ENCODE results near the gene ETNK2.

The ETNK2 gene, protein sequence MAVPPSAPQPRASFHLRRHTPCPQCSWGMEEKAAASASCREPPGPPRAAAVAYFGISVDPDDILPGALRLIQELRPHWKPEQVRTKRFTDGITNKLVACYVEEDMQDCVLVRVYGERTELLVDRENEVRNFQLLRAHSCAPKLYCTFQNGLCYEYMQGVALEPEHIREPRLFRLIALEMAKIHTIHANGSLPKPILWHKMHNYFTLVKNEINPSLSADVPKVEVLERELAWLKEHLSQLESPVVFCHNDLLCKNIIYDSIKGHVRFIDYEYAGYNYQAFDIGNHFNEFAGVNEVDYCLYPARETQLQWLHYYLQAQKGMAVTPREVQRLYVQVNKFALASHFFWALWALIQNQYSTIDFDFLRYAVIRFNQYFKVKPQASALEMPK

DNA sequence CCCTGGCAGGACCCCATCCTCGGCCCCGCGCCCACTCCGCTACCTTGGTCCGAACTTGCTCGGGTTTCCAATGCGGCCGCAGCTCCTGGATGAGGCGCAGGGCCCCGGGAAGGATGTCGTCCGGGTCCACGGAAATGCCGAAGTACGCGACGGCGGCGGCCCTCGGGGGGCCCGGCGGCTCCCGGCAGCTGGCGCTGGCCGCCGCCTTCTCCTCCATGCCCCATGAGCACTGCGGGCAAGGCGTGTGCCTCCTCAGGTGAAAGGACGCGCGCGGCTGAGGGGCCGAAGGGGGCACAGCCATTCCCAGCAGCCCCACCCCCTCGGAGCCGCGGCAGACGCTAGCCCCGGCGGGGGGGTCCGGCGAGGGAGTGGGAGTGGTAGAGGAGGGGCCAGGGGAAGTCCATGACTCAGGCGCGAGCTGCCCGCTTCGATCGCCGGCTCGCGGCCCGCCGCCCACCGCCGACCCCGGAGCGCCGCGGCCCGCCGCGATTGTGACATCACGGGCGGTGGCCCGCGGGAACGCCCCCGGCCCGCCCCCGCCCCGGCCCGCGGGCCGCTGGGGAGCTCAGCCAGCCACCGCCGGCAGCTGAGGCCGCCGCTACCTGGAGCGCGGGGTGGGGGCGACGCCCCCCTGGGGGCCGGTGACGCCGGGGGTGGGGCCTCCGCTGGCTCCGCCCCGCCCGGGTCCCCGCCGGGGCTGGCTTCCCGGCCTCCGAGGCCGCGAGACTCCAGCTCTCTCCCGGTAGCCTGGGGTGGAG lies at the start of gene ETNK2:
ETNK2 (minus strand) TSS at position 493 of the 758 bp plus-strand sequence; CDS start at position 301, 192 bp downstream.
- H3K27ac Mint-ChIP-seq, result peak within 1 kb of the TSS; percentile 16

DNA sequence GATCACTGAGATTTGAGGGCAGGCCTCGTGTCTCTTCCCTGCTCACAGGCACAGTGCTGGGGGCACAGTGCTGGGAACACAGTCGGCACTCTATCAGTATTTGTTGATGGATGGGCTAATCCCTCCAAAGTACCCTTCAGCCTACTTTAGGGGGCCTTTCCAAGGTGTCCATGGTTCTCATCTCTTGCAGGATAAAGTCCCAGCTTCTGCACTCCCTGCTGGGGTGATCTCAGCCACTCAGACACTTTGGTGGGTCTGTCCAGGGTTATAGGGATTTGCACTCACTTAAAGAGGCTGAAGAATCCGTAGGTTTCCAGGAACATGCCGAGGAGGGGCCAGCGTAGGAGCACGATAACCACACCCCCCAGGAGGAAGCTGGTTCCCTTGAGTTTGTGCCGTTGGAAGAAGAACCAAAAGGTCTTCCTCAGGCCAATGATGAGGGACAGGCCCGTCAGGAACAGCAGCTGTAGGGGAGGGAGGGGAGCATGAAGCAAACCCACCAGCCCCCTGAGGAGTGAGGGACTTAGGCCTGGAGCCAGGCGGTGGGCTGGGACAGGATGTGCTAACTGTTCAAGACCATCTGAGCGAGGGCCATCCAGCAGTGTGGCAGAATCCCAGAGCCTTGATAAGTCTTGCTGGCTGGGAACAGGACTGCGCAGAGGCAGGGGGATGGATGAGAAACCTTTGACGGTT lies 49.6 kb upstream of the ETNK2 start:
- no peaks in the 10 kb centered on the region for H3K36me3 Mint-ChIP-seq
- H3K4me1 Mint-ChIP-seq (ENCODE audit: low read depth), result peaks cover 10% of the 10 kb centered on the region
- no peak overlapping the region for H3K4me3 Mint-ChIP-seq
- no peaks in the 10 kb centered on the region for H3K9me3 Mint-ChIP-seq (ENCODE audit: low read depth)
- peaks cover 5% of the 10 kb centered on the region for H3K27me3 Mint-ChIP-seq
- H3K27ac Mint-ChIP-seq, result no peak overlapping the region

More for the DNA sequence above, at the start of gene ETNK2:
- Mint-ChIP-seq H3K9me3 (ENCODE audit: low read depth) (no peaks in the 10 kb centered on the region), H3K4me3 (peak within 1 kb of the TSS; percentile 78), H3K36me3 (no peaks in the 10 kb centered on the region), H3K27me3 (no peaks in the 10 kb centered on the region), H3K4me1 (ENCODE audit: low read depth) (peaks cover 4% of the 10 kb centered on the region)

DNA sequence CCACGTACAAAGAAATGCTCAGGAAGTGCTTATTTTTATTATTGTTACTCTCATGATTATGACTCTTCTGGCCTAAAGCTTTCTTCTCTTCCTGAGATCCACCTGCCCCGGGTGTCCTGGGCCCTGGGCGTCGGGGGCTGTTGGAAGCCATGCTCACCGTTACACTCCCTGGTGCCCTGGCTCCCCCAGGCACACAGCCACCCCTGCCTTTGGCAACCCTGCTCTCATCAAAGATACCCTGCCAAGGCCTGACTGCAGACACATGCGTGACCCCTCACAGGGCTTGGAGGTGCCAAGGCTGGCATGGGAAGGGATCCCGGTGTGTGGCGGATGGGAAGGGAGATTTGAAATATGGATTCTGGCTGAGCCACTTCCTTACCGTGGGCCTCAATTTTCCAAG lies 47.7 kb upstream of the ETNK2 start:
- Mint-ChIP-seq H3K4me3 (no peak overlapping the region), H3K36me3 (no peaks in the 10 kb centered on the region), H3K4me1 (ENCODE audit: low read depth) (peaks cover 6% of the 10 kb centered on the region)

DNA sequence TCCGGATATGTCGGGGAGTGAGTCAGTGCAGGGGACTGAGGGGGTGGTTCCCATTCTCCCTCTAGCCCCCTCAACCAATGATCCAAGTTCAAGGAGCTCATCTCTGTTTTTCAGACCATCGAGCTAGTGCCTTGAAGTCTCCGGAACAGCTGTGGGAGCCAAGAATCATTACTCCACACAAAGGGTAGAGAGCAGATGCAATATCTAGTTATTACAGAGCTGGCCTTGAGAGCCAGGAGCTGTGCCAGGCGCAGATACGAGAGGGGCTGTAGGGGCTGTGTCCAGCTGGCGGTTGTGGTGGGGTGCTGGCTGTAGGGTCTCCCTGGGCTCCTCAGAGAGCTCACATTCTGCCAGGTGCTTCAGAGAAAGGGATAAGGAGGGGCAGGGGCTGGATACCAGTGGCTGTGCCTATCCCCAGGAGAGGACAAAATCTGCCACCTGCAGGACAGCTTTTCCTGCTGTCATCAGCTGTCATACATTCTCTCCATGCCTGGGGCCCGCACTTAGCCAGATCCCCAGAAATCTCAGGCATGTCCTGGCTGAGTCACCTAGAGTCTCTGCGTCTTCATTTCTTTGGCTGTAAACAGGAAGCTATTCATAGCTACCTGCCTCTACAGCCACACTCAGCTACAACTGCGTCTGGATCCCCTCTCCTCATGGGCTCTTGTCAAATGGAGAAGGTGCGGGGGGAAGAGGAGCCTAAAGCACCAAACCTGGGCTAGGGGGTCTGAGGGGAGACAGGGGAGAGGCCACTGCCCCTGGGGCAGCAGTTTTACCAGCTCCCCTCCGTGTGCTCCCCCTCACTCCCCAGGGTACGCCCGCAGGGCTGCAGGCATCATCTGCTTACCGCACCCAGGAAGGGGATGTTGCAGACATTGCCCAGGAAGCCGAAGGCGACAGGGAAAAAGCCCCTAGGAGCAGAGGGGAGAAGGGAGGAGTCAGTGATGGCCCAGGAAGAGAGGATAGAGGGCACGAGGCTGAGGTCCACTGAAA lies 46.8 kb upstream of the ETNK2 start:
- H3K9me3 Mint-ChIP-seq (ENCODE audit: low read depth), result no peaks in the 10 kb centered on the region
- H3K27me3 Mint-ChIP-seq, result no peaks in the 10 kb centered on the region
- H3K4me3 Mint-ChIP-seq, result no peak overlapping the region
- no peak overlapping the region for H3K27ac Mint-ChIP-seq
- no peaks in the 10 kb centered on the region for H3K36me3 Mint-ChIP-seq
- H3K4me1 Mint-ChIP-seq (ENCODE audit: low read depth), result peaks cover 12% of the 10 kb centered on the region

More for the DNA sequence above, 47.7 kb upstream of the ETNK2 start:
- Mint-ChIP-seq H3K27me3 (peaks cover 3% of the 10 kb centered on the region), H3K9me3 (ENCODE audit: low read depth) (no peaks in the 10 kb centered on the region), H3K27ac (no peak overlapping the region)

DNA sequence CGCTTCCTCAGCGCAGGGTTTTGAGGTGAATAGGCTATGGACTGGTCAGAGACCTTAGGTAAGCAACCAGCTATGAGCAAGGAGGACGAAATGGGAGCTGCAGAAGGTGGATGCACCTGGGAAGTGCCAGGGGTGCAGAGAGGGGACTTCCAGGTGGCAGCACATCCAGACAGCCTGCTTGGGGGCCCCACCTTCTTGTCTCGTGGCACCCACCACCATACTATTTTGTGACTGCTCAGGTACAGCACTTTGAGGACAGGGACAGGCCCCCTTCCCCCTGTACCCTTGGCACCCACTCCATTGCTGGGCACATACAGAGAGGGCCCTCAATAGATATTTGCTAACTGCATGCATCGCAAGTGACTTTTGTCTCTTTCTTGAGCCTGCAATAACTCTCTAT lies 45.2 kb upstream of the ETNK2 start:
- Mint-ChIP-seq H3K9me3 (ENCODE audit: low read depth) (no peaks in the 10 kb centered on the region), H3K36me3 (no peaks in the 10 kb centered on the region), H3K4me1 (ENCODE audit: low read depth) (peaks cover 12% of the 10 kb centered on the region), H3K27me3 (peaks cover 3% of the 10 kb centered on the region), H3K4me3 (no peak overlapping the region), H3K27ac (no peak overlapping the region)

DNA sequence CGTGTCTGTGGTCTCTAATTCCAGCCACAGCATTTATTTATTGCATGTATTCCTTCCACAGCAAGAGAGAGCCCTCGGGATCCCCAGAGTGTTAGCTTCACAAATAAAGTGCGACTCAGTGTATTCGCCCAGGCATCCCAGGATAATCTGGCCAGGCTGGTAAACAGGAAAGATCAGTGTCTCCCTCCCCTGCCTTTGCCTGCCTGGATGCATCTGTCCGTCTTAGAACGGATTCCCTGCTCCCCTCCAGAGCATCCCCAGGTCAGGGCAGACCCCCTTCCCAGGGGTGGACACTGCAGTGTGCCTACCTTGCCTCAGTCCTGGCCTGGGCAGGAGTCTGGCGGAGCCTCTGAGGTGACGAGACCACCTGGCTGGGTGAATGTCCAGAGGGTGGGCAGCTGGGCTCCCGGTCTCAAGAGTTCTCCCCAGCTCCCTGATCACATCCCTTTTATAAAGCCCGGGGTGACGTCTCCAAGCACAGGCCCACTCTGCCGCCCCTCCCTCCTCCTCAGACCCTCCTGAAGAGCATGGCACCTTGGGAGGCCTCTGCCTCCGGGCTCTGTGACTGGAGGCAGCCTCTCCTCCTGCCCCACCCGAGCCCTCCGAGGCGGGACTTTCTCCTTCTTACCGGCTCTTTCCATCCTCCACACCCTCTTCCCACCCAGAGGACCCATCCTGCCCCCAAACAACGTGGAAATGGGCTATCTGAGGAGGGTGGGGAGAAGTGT lies 44.4 kb upstream of the ETNK2 start, which contains the start of gene KISS1:
KISS1 (minus strand) TSS at position 424 of the 728 bp plus-strand sequence. CDS start 3,615 bp downstream, outside the sequence.
- Mint-ChIP-seq H3K36me3 (no peaks in the 10 kb centered on the region), H3K4me3 (no peak within 1 kb of the TSS), H3K27me3 (peaks cover 5% of the 10 kb centered on the region), H3K4me1 (ENCODE audit: low read depth) (peaks cover 12% of the 10 kb centered on the region), H3K9me3 (ENCODE audit: low read depth) (no peaks in the 10 kb centered on the region), H3K27ac (no peak within 1 kb of the TSS)

DNA sequence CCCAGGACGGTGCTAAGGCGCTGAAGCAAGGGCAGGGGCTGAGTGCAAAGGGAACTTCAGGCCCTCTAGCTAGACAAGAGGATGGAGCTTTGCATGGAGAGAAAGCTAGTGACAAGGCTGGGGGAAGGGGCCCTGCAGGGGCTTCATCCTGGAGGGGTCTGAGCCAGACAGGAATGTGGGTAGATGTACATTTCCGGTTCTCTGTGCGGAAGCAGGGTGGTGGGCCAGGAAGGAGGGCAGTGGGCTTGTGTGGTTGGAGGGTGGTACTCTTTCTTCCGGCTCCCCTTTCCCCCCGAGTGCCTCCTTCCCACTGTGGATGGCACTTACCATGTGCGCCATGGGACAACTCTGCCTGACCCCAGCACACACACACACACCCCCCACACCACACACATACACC lies 42.9 kb upstream of the ETNK2 start:
- Mint-ChIP-seq H3K27me3 (peaks cover 11% of the 10 kb centered on the region), H3K27ac (no peak overlapping the region), H3K4me3 (no peak overlapping the region), H3K36me3 (no peaks in the 10 kb centered on the region), H3K4me1 (ENCODE audit: low read depth) (peaks cover 21% of the 10 kb centered on the region), H3K9me3 (ENCODE audit: low read depth) (no peaks in the 10 kb centered on the region)

DNA sequence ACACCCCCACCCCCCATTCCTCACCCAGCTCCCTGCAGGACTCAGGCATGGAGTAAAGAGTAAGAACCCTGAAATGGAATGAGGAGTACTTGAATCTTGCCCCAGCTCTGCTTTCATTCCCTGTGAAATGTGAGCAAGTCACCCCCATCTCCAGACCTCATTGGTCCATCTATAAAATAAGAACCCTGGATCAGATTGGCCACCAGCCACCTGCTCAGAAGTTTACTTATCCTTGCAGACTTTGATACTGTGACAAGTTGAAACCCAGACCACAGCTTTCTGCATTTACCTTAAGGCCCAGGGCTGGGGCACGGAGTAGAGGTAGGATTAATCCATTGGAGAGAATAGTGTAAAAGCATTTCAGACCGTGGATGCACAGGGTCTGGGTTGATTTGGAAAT lies 42.2 kb upstream of the ETNK2 start:
- no peaks in the 10 kb centered on the region for H3K9me3 Mint-ChIP-seq (ENCODE audit: low read depth)
- H3K4me3 Mint-ChIP-seq, result no peak overlapping the region
- H3K27me3 Mint-ChIP-seq, result peaks cover 14% of the 10 kb centered on the region
- H3K27ac Mint-ChIP-seq, result no peak overlapping the region
- H3K4me1 Mint-ChIP-seq (ENCODE audit: low read depth), result peaks cover 26% of the 10 kb centered on the region
- H3K36me3 Mint-ChIP-seq, result no peaks in the 10 kb centered on the region

DNA sequence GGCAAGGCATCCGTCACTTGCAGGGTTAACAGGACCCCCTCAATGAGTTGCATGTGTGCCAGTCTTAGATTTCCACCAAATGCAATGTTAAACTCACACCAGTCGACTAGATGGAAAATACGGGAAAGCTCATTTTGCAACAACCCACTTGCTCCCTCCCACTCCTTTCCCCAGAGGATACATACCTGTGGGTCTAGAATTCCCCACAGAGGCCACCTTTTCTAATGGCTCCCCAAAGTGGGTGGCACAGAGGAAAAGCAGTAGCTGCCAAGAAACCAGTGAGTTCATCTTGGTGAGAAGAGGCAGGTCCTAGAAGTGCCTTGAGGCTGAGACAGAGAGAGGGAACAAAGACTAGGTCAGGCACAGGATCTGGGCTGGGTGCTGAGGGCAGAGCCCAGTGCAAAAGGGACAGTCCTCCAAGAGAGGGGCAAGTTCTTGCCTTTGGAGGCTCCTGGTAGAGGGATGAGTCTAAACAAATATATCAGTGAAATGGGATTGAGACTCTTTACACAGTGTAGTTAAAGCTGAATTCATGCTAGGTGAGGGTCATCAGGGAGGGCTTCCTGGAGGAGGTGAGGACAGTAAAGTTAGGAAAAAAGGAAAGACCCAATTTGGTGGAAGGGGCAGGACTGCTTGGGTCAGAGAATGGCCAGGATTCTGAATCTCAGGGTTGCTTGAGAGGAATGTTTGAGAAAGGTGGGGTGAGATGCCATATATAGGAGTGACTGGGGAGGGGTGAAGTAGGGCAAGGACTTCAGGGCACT lies 40.9 kb upstream of the ETNK2 start:
- Mint-ChIP-seq H3K4me3 (no peak overlapping the region), H3K4me1 (ENCODE audit: low read depth) (peaks cover 30% of the 10 kb centered on the region), H3K27ac (no peak overlapping the region), H3K9me3 (ENCODE audit: low read depth) (no peaks in the 10 kb centered on the region), H3K27me3 (peaks cover 19% of the 10 kb centered on the region), H3K36me3 (no peaks in the 10 kb centered on the region)

DNA sequence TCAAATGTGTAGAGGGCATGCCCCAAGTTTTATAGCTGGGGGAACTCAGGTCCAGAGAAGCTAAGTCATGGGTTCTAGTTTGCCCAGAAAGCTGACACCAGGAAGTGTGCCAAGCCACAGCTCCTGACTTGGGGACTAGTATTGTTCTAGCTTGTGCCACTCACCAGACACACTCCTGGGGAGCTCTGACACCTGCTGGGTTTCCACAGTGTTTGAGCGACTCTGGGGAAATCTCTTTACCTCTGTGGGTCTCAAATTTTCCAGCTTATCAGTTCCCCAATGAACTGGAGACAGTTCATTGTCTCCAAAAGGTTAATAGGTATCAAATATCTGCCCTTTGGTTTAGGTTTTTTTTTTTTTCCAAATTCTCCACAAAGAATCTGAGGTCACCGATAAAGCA lies 40.2 kb upstream of the ETNK2 start:
- peaks cover 30% of the 10 kb centered on the region for H3K4me1 Mint-ChIP-seq (ENCODE audit: low read depth)
- H3K27me3 Mint-ChIP-seq, result peaks cover 26% of the 10 kb centered on the region
- no peaks in the 10 kb centered on the region for H3K9me3 Mint-ChIP-seq (ENCODE audit: low read depth)
- no peaks in the 10 kb centered on the region for H3K36me3 Mint-ChIP-seq
- H3K27ac Mint-ChIP-seq, result no peak overlapping the region
- no peak overlapping the region for H3K4me3 Mint-ChIP-seq

DNA sequence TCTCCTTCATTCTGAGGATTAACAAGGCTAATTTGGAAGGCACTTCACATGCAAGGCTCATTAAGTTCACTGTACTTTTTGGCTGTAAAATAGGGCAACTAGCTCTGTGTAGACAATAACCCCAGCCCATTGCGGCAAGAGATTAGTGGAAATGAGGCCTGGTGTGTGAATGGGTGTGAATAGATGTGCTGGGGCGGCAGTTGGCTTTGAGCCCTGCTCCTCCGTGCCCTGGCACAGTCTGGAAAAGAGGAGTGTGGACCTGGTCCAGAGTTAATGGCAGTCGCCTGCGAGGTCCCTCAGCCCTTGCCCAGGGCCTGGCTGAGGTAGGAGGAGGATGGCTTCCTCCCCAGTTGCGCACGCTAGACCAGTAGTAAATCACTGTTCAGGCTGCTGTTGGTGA lies 39.6 kb upstream of the ETNK2 start:
- Mint-ChIP-seq H3K27me3 (peaks cover 31% of the 10 kb centered on the region), H3K27ac (no peak overlapping the region), H3K36me3 (no peaks in the 10 kb centered on the region), H3K9me3 (ENCODE audit: low read depth) (no peaks in the 10 kb centered on the region), H3K4me3 (peak overlapping the region; percentile 27), H3K4me1 (ENCODE audit: low read depth) (peaks cover 30% of the 10 kb centered on the region)

DNA sequence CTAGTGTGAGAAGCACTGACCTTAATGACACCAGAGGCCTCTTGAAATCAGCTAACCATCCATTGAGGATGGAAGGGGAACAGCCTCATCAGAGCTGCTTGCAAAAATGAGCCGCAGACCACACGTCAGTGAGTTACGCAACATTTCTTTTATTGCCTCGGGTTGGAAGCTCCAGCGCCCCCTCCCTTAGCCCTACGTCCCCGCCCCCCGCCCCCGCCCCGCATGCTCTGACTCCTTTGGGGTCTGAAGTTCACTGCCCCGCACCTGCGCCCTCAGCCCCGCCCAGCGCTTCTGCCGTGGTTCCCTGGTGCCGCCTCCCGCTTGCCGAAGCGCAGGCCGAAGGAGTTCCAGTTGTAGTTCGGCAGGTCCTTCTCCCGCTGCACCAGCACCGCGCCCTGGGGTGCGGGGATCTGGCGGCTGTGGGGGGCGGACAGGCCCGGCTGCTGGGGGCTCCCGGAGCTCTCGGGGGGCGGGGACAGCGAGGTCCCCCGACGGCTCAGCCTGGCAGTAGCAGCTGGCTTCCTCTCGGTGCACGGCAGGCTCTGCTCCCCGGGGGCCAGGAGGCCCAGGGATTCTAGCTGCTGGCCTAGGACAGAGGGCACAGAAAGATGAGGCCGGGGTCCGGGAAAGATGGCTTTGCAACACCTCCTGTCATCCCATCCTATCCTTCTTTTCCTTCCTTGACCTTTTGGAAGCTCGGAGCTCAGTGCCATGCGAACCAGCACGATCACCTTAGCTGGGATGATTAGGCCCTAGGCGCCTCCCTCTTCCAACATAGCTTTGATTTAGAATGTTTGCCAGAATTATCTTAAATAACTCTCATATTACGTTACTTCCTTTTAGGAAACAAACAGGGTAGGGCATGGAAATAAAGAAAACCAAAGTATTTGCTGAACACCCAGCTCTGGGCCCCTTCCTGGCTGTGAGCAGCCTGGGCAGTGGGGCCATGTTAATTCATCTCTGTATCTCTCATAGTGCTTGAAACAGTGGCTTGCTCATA lies 38.7 kb upstream of the ETNK2 start:
- Mint-ChIP-seq H3K36me3 (no peaks in the 10 kb centered on the region), H3K27ac (no peak overlapping the region), H3K27me3 (peaks cover 31% of the 10 kb centered on the region), H3K4me3 (peak overlapping the region; percentile 52), H3K9me3 (ENCODE audit: low read depth) (no peaks in the 10 kb centered on the region), H3K4me1 (ENCODE audit: low read depth) (peaks cover 30% of the 10 kb centered on the region)
